Endothelial cell (in vitro differentiated cells): Measurements from ENCODE around the gene SLCO3A1. TPM values are rescaled to one million over a fixed set of nuclear protein-coding genes. Genes with fewer than 3 reads are reported as not detected.

Experiments
- DNase-seq: peaks from one replicate; pipeline ENCODE4 v3.0.0; 2021; ENCODE audit warnings: low spot score
- H3K27ac Mint-ChIP-seq: one replicate; pipeline ENCODE4 v1.8.0; 2021; ENCODE audit warnings: mixed read lengths, inconsistent platforms; ENCODE audit not compliant: unreplicated experiment
- H3K27me3 Mint-ChIP-seq: one replicate; pipeline ENCODE4 v1.8.0; 2021; ENCODE audit warnings: mild to moderate bottlenecking, moderate library complexity, mixed read lengths, inconsistent platforms; ENCODE audit not compliant: unreplicated experiment
- H3K36me3 Mint-ChIP-seq: one replicate; pipeline ENCODE4 v1.8.0; 2021; ENCODE audit warnings: mild to moderate bottlenecking, low read depth, mixed read lengths, inconsistent platforms; ENCODE audit not compliant: unreplicated experiment
- H3K4me1 Mint-ChIP-seq: one replicate; pipeline ENCODE4 v1.8.0; 2021; ENCODE audit warnings: mild to moderate bottlenecking, mixed read lengths, inconsistent platforms; ENCODE audit not compliant: unreplicated experiment
- H3K4me3 Mint-ChIP-seq: one replicate; pipeline ENCODE4 v1.8.0; 2021; ENCODE audit warnings: mild to moderate bottlenecking, mixed read lengths, inconsistent platforms; ENCODE audit not compliant: unreplicated experiment
- H3K9me3 Mint-ChIP-seq: one replicate; pipeline ENCODE4 v1.8.0; 2021; ENCODE audit warnings: mixed read lengths, inconsistent platforms; ENCODE audit not compliant: unreplicated experiment
- CTCF ChIP-seq: fragments of 200-600 bp; sonication (generic); IDR thresholded peaks from one replicate; pipeline ENCODE4 v1.5.0; 2021; ENCODE audit warnings: antibody characterized with exemption; ENCODE audit not compliant: unreplicated experiment
- total RNA-seq: library from RNA; stranded (reverse); fragmentation: NEBNext Ultra II Directional; extraction: Animal tissue kit (Norgen Biotek cat#: 25700); gene quantifications from one replicate; pipeline ENCODE4 v1.2.1, GENCODE V29; 2021; ENCODE audit not compliant: unreplicated experiment

SLCO3A1 gene
- total RNA-seq, 1 donor from 2014 or later: 30.9 TPM

DNA sequence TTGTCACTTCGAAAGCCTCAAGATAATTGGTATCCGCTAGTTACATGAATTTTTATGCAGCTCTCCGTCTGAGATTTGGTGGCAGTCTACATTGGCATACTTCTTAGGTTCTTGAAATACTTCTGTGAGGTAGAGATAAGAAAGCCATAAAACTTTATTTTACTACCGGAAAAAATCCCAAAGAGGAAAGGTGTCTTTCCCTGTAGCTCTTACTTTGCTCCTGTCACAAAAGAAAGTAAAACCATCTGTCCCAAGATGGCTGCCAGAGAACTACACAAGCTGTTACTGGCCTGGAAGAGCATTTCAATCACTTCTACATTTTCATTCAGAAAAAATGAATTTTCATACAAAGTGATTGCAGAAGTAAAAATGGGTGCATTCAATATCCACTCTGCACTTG lies 325.4 kb downstream of the SLCO3A1 start:
- H3K9me3 Mint-ChIP-seq: no peaks in the 10 kb centered on the region
- H3K27ac Mint-ChIP-seq: no peak overlapping the region
- peaks cover 2% of the 10 kb centered on the region for H3K27me3 Mint-ChIP-seq
- H3K4me1 Mint-ChIP-seq: no peaks in the 10 kb centered on the region
- TF ChIP-seq CTCF: no peak
- DNase-seq: no peak
- no peak overlapping the region for H3K4me3 Mint-ChIP-seq
- no peaks in the 10 kb centered on the region for H3K36me3 Mint-ChIP-seq

DNA sequence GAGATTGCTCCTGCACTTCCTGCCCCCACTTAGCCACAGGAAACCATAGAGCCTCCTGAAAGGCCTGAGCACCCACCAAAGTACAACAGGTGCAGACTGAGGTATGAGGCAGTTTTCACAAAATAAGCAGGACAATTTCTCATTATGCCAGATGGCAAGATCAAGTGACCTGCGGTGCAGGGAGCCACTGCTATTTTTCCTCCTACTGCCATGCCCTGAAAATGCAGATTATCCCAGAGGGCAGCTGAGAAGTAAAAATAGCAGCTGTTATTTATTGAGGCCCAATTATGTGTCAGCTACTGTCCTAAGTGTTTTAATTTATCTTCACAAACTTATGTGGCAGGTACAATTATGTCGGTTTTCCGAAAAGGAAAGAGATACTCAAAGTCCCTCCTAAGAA lies 330.6 kb downstream of the SLCO3A1 start:
- H3K27ac Mint-ChIP-seq: no peak overlapping the region
- no peaks in the 10 kb centered on the region for H3K36me3 Mint-ChIP-seq
- no peak overlapping the region for H3K4me3 Mint-ChIP-seq
- H3K4me1 Mint-ChIP-seq: no peaks in the 10 kb centered on the region
- TF ChIP-seq CTCF: no peak
- no peak for DNase-seq
- H3K27me3 Mint-ChIP-seq: peaks cover 2% of the 10 kb centered on the region
- H3K9me3 Mint-ChIP-seq: no peaks in the 10 kb centered on the region

GRCh38 chr15:92184679-92185230 lies 331.2 kb downstream of the SLCO3A1 start:
- Mint-ChIP-seq H3K27me3 (peaks cover 2% of the 10 kb centered on the region), H3K9me3 (no peaks in the 10 kb centered on the region), H3K36me3 (no peaks in the 10 kb centered on the region)

DNA sequence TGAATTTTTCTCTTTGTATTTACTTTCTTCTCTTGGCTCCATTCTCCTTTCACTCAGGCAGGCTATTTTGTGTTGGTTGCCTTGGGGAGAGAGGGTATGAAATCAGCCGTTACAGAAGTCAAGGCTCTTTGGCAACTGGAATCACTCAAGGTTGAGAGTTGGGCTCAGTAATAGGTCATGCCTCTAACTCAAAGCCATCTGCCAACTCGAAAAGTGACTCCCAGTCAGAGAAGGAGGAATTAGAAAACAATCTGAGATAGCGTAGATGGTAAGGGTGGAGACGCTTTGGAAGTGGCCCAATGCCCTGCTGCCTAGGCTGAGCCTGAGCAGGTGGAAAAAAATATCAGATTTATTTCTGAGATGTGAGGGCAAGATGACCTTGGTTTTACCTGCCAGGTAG lies 334.5 kb downstream of the SLCO3A1 start:
- Mint-ChIP-seq H3K4me3 (no peak overlapping the region), H3K27ac (no peak overlapping the region), H3K36me3 (no peaks in the 10 kb centered on the region), H3K27me3 (no peaks in the 10 kb centered on the region), H3K4me1 (no peaks in the 10 kb centered on the region), H3K9me3 (no peaks in the 10 kb centered on the region)
- no peak for TF ChIP-seq CTCF
- DNase-seq: no peak

More at GRCh38 chr15:92184679-92185230, 331.2 kb downstream of the SLCO3A1 start:
- H3K4me1 Mint-ChIP-seq: no peaks in the 10 kb centered on the region
- H3K27ac Mint-ChIP-seq: no peak overlapping the region
- no peak overlapping the region for H3K4me3 Mint-ChIP-seq
- no peak for TF ChIP-seq CTCF
- no peak for DNase-seq

GRCh38 chr15:92189166-92189565 lies 335.7 kb downstream of the SLCO3A1 start:
- no peak for TF ChIP-seq CTCF
- Mint-ChIP-seq H3K27me3 (no peaks in the 10 kb centered on the region), H3K4me1 (no peaks in the 10 kb centered on the region), H3K36me3 (no peaks in the 10 kb centered on the region), H3K27ac (no peak overlapping the region), H3K4me3 (no peak overlapping the region), H3K9me3 (no peaks in the 10 kb centered on the region)
- DNase-seq: no peak
